Testis (tissue), 2 donors: ENCODE data around the gene EXPH5.

Experiments used
- POLR2A ChIP-seq: fragments of 450-650 bp; IDR thresholded peaks from one replicate; pipeline ENCODE4 v1.6.1; 2017; ENCODE audit warnings: antibody characterized with exemption, mild to moderate bottlenecking, moderate library complexity
- TF ChIP-seq, protein P1 (sequence below), 3 experiments: fragments of 450-650 bp in 2 of 3; fragments of 200-600 bp in 1 of 3; sonication (generic) in 1 of 3; IDR thresholded peaks; one replicate each; pipeline ENCODE4 v1.5.1; 2016 to 2019; ENCODE audit warnings: antibody characterized with exemption in 3 of 3, mild to moderate bottlenecking in 2 of 3, moderate library complexity in 1 of 3

DNA sequence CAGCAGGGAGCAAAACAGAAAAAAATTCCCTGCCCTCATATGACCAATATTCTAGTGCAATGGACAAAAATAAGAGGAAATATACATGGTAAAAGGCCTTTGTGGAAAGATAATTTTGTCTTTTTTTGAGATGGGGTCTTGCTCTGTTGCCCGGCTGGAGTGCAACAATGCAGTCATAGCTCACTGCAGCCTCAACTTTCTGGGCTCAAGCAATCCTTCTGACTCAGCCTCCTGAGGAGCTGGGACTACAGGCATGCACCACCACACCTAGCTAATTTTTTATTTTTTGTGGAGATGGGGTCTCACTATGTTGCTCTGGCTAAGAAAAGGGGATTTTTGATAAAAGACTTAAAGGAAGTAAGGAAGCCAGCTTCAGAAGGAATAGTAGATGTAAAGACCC lies 45.6 kb upstream of the EXPH5 start:
- no peak for TF ChIP-seq POLR2A
- TF ChIP-seq, protein P1, sequence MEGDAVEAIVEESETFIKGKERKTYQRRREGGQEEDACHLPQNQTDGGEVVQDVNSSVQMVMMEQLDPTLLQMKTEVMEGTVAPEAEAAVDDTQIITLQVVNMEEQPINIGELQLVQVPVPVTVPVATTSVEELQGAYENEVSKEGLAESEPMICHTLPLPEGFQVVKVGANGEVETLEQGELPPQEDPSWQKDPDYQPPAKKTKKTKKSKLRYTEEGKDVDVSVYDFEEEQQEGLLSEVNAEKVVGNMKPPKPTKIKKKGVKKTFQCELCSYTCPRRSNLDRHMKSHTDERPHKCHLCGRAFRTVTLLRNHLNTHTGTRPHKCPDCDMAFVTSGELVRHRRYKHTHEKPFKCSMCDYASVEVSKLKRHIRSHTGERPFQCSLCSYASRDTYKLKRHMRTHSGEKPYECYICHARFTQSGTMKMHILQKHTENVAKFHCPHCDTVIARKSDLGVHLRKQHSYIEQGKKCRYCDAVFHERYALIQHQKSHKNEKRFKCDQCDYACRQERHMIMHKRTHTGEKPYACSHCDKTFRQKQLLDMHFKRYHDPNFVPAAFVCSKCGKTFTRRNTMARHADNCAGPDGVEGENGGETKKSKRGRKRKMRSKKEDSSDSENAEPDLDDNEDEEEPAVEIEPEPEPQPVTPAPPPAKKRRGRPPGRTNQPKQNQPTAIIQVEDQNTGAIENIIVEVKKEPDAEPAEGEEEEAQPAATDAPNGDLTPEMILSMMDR (IDR thresholded peaks at IDR 0.05): no peak
